NCI-H345 (cell line): Measurements from ENCODE around the gene CD7.

Experiments
- DNase-seq: peaks from one replicate; lab custom pipeline; 2025; lab: John Stamatoyannopoulos, UW

The CD7 gene

DNA sequence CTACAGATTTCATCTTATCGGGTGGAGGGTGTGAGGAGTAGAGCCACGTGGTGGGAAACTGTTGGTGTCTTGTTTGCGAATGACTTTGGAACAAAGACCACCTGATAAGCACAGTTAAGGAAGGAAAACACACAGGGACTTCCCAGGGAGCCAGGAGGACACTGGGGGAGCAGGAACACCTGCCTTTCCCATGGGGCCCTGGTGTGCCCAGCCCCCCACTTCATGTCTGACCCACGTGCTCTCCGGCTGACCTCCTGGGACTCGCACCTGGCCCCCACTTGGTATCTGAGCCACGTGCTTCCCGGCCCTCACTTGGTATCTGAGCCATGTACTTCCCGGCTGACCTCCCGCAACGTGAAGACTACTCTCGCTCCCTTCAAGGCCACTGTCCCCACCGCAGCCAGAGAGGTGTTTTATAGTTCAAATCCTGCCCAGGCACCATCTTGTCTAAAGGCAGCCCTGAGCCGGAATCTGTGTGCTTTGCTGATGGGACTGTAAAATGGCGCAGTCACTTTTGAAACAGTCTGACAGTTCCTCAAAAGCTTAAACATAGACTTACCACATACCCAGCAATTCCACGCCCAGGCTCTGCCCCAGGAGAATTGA is 38.5 kb downstream of the CD7 start:
- peak; percentile 68 for DNase-seq

GRCh38 chr17:82278308-82278707 is 39.1 kb downstream of the CD7 start:
- DNase-seq, result no peak

GRCh38 chr17:82277851-82278250 is 39.6 kb downstream of the CD7 start:
- no peak for DNase-seq

DNA sequence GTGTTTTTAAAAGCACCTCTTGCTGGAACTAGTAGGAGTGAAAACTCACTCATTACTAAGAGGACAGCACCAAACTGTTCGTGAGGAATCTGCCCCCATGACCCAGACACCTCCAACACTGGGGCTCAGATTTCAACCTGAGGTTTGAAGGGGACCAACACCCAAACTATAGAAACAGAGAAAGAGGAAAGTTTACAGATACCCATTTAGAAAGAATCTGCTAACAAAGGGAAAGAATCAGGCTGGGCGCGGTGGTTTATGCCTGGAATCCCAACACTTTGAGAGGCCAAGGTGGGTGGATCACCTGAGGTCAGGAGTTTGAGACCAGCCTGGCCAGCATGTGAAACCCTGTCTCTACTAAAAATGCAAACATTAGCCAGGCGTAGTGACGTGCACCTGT is 40.5 kb downstream of the CD7 start:
- DNase-seq, result no peak

- DNase-seq, result no peak
These were observed 42.1 kb downstream of the CD7 start for GRCh38 chr17:82275326-82275725.

- no peak for DNase-seq
These were observed 43.0 kb downstream of the CD7 start for GRCh38 chr17:82274134-82275020.

DNA sequence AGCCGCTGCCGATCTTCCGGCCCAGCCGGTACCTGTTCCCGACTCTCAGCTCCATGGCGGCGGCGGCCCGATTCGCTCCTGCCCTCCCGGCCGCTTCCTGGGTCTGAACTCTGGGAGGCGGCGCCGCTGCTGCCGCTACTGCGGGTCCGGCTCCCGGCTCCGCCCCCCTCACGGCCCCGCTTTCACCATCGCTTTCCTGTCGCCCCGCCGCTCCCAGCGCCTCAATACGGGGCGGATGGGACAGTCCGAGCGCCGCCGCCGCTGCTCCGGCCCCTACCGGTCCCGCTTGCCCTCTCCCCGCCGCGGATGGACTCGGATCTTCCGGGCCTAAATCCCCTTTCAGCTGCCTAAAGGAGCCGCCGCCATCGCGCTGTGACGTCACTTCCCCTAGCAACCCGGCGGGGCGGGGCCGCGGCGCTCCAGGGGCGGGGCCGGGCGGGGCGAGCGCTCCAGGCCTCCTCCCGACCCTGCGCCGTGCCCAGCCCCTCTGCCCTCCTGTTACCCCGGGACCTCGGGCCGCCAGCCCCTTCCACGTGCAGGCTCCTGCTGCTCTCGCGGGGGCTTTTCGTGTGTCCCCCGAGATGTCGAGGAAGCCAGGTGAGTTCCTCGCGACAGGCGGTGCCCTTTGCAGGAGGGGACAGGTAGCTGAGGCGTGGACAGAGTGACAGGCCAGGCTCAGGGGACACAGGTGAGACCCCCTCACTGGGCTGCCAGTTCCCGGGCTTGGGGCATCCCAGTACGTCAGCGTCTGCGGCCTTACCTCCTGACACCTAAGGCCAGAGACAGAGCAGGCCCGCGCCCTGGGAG is 43.9 kb downstream of the CD7 start, which contains the start of gene CSNK1D:
Gene CSNK1D (minus strand): TSS at position 374 of the 807 bp plus-strand sequence. CDS start 319 bp downstream, at position 55.
- DNase-seq, result peak; percentile 89

- peak; percentile 51 for DNase-seq
These were observed 44.7 kb downstream of the CD7 start for GRCh38 chr17:82272495-82273326.

DNA sequence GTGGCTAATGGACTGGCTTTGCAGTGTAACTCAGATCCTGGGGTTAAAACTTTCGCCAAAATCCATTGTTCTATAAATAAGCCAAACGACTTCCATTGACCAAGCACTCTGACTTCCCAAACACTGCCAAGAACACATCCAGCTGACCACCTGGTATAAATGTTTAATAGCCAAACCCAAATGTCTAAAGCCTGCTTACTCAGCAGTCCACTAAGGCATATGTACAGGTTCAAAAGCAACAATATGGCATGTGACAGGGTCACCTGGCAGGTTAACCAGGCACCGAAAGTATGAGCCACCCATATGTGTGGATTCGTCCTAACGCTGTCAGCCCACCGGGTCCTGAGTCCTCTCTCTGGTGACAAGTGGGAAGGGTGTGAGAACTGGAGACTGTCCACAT is 46.0 kb downstream of the CD7 start:
- DNase-seq, result no peak

GRCh38 chr17:82270651-82271050 is 46.8 kb downstream of the CD7 start:
- no peak for DNase-seq

DNA sequence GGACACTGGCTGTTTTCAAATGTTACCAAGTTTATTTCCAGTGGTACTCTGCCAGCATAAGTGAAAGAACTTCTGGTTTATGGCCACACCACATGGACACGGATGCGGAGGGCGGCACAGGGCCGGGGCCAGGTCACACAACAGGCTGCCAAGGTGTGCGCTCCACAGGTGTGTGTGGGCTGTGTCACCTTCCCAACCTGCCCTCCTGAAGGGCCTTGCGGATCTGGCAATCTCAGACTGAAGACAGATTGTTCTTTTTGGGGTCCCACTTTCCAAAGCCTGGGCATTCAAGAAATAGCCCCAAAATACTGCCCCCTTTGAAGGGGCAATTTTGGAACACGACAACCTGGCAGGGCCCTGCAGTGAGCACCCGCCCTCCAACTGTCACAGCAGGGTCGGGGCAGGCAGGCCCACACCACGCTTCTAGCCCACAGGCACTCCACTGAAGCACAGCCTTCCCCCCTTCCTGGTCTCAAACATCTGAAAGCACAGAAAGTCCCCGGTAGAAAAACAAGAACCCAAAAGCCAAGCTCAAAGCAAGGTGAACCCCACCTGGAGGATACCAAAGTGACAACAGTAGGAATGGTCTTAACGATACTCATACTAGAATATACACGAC is 47.4 kb downstream of the CD7 start:
- no peak for DNase-seq

DNA sequence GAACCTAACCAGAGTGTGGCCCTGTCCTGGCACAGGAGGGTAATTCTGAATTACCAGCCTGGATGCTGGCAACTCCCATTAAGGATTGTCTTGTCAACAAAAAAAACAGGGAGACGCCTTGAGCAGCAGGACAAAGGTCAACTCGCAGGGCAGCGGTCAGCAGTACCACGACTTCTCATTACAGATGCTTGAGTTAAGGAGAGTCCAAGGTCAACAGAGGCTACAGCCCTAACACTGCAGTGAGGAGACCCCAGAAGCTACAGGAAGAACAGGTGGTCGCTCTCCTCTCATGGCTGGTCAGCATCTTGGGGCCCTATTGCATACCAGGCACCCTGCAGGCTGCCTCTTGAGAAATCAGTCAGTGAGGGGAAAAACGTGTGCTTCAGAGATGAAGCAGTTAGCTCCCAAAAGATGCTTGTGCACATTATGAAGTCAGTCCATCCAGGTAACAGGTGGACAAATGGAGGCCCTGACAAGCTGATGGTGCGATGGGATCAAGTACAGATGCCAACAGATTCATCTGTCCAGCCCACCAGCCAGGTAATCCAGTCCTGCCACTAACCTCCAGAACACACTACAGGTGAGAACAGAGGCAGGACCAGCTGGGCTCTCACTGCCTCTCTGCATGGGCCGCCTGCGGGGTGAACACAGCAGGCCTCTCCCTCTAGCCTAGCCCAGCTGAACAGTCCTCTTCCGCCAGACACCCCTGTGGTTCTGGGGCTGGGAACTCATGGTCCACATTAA is 48.1 kb downstream of the CD7 start:
- DNase-seq, result no peak

DNA sequence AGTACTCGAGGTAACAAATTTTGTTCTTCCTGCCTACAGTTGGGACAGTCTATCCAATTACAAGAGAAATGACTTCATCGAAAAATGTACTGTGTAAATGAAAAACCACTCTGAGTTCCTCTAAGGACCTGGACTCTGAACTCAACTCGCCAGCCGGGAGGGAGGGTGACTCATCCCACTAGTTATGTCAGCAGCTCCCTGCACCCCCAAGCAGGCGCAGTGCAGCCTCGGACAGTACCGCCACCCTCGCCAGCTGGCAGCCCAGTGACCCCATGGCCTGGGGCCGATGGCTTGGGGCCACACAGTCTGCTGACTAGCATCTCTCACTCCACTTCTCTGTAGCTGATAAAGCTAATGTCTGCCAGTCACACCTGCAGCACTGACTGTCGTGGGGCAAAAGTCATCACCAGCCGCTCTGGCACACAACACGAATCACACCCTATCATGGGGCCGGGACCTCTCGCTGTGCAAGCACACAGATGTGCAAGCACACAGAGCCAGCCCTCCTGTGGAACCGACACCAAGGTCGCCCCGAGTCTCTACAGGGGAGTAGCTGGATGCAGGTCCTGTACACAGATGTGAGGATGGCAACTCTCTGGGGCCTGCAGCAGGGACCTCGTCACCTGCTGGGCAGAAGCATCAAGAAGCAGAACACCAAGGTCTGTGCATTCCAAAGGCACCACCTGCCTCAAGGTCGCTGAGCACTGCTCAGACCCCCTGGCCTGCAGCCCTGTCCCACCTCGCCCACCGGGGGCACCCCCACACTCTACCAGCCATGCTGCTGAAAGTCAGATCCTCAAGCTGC is 49.6 kb downstream of the CD7 start:
- DNase-seq, result no peak

DNA sequence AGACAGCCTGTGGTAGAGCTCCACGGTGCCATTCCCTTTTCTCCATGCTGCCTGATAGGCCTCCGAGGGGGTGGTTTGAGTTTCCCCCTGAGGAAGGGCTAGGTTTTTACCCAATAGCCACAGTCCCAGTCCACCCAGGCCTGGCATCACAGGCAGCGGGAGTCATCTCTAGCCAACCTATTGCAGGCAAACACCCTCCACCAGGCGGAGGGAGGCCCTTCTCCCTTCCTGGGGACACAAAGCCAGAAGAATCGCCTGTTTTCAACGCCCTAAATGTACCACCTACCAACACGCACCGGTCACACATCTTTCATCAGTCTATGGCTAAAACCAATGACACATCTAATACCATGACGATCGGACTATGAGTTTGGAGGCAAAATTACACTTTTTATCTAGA is 51.3 kb downstream of the CD7 start:
- no peak for DNase-seq
